ENCODE data around the gene GIT2. TPM values are rescaled to one million over a fixed set of nuclear protein-coding genes. Genes with fewer than 3 reads are reported as not detected.
A peak's percentile ranks its signal among the peaks of the same experiment; 100 is the strongest.

The GIT2 gene
- total and polyA plus RNA-seq, 10 donors: 26.5 to 169 (median 121) TPM

DNA sequence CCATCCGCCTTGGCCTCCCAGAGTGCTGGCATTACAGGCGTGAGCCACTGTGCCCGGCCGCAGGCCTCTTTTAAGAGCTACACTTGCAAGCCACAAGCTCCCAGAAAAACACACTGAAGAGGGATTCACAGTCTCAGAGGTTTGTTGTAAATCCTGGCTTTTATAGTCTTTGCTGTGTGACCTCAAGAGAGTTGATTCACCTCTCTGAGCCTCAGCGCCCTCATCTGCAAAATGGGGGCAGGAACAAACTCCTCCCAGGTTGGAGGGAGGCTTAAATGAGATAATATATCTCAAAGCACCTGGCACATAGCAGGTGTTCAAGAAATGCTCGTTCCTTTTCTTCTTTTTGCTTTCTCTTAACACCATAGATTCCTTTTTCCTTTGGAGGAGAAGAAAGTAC lies 100.0 kb downstream of the GIT2 start:
- Histone ChIP-seq H3K4me1 (peaks cover 9 to 43% (median 30%) of the 10 kb centered on the region in 6 donors), H3K4me3 (no peak overlapping the region), H3K27me3 (replicated peaks in 1 of 7) (no peaks in the 10 kb centered on the region), H3K36me3 (no peaks in the 10 kb centered on the region), H3K9me3 (no peaks in the 10 kb centered on the region), H3K27ac (no peak overlapping the region)
- TF ChIP-seq POLR2A (IDR thresholded peaks at IDR 0.05) (no peak), POLR2AphosphoS5 (IDR thresholded peaks at IDR 0.05) (no peak)
- TF ChIP-seq, protein P1, sequence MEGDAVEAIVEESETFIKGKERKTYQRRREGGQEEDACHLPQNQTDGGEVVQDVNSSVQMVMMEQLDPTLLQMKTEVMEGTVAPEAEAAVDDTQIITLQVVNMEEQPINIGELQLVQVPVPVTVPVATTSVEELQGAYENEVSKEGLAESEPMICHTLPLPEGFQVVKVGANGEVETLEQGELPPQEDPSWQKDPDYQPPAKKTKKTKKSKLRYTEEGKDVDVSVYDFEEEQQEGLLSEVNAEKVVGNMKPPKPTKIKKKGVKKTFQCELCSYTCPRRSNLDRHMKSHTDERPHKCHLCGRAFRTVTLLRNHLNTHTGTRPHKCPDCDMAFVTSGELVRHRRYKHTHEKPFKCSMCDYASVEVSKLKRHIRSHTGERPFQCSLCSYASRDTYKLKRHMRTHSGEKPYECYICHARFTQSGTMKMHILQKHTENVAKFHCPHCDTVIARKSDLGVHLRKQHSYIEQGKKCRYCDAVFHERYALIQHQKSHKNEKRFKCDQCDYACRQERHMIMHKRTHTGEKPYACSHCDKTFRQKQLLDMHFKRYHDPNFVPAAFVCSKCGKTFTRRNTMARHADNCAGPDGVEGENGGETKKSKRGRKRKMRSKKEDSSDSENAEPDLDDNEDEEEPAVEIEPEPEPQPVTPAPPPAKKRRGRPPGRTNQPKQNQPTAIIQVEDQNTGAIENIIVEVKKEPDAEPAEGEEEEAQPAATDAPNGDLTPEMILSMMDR (IDR thresholded peaks at IDR 0.05 in 8 of 11, conservative IDR thresholded peaks at IDR 0.05 in 3 of 11): no peak
- intact Hi-C loops (cut with DNase I; ENCODE audit: low total_unique reads): no loop called here
- no peak for DNase-seq
- whole genome bisulfite sequencing, 5 donors: 87 to 95% (median 92%) methylated on average over 6 of the region's 6 CpGs

DNA sequence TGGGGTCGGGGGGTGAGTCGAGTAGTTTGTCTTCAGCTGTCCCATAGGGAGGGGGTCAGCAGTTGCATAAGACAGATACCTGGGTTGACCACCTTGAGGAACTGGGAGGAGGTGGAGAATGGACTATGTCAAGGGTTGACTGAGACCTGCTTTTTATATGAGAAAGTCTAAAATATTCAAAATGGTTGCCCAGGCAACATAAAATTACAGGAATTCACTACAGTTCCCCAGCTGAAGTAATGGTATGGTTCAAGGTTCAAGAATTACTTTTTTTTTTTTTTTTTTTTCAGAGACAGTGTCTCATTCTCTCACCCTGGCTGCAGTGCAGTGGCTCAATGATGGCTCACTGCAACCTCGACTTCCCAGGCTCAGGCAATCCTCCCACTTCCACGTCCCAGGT lies 101.2 kb downstream of the GIT2 start:
- Histone ChIP-seq H3K4me1 (peaks cover 6 to 46% (median 25%) of the 10 kb centered on the region in 6 donors), H3K27ac (no peak overlapping the region), H3K9me3 (no peaks in the 10 kb centered on the region), H3K4me3 (no peak overlapping the region), H3K27me3 (replicated peaks in 1 of 7) (no peaks in the 10 kb centered on the region), H3K36me3 (no peaks in the 10 kb centered on the region)
- WGBS, 5 donors: 69 to 81% (median 78%) methylated on average over 4 of the region's 4 CpGs
- peak; percentile 41 for DNase-seq
- TF ChIP-seq POLR2AphosphoS5 (IDR thresholded peaks at IDR 0.05) (no peak), POLR2A (IDR thresholded peaks at IDR 0.05) (no peak)
- TF ChIP-seq, protein P1 (IDR thresholded peaks at IDR 0.05 in 8 of 11, conservative IDR thresholded peaks at IDR 0.05 in 3 of 11): no peak
- intact Hi-C loops (cut with DNase I; ENCODE audit: low total_unique reads): no loop called here

DNA sequence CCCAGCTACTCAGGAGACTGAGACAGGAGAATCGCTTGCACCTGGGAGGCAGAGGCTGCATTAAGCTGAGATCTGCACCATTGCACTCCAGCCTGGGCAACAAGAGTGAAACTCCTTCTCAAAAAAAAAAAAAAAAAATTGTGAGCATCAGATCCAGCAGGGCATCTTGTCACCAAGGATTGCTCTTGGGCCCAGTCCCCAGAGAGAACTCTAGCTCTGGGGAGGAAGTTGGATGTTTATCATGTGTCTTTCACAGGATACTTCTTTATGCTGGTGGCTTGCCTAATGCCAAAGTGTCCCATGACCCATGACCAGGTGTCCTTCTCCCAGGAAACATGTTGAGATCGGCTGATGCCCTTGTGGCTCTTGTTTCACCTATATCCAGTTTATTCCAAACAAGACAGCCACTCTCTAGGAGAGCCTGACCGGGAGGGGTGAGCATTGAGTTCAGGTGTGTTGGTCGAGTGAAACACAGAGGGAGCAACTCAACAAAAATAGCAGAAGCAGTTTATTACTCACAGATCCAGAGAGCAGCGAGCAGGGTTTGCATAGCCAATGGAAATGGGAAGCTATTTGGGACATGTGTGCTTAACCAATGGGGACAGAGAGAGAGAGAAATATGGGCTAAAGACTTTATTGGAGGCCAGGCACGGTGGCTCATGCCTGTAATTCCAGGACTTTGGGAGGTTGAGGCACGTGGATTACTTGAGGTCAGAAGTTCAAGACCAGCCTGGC lies 102.7 kb downstream of the GIT2 start:
- 80 to 86% (median 84%) methylated on average over 7 of the region's 7 CpGs for WGBS, 5 donors
- no peak overlapping the region for H3K4me3 ChIP-seq
- no peak for TF ChIP-seq POLR2A (IDR thresholded peaks at IDR 0.05)
- TF ChIP-seq, protein P1 (IDR thresholded peaks at IDR 0.05 in 8 of 11, conservative IDR thresholded peaks at IDR 0.05 in 3 of 11): no peak
- DNase-seq: no peak
- H3K27ac ChIP-seq: peak overlapping the region in 4 of 8 donors; percentile 27 to 63 (median 42)
- intact Hi-C loops (cut with DNase I; ENCODE audit: low total_unique reads): no loop called here
- no peaks in the 10 kb centered on the region for H3K36me3 ChIP-seq
- peaks cover 6 to 49% (median 30%) of the 10 kb centered on the region in 6 donors for H3K4me1 ChIP-seq
- no peaks in the 10 kb centered on the region for H3K9me3 ChIP-seq
- no peaks in the 10 kb centered on the region for H3K27me3 ChIP-seq (replicated peaks in 1 of 7)

DNA sequence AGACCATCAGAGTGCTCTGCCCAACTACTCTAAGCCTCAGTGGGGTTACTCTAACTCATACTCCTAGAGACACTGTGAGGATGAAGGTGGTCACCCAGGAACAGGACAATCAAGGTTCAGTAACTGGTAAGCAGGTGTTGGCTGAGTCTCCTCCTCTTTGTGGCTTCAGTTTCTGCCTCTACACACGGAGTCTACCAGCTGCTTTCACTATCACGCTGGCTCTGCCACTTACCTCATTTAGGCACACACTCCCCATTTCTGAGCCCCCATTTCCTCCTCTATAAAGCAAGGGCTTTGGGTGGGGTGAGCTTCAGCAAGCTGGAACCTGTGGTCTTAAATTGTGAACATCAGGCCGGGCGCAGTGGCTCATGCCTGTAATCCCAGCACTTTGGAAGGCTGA lies 103.4 kb downstream of the GIT2 start:
- H3K4me3 ChIP-seq: no peak overlapping the region
- 31 to 61% (median 48%) methylated on average over 4 of the region's 4 CpGs for WGBS, 5 donors
- H3K27ac ChIP-seq: peak overlapping the region in 5 of 8 donors; percentile 27 to 63 (median 39)
- no peaks in the 10 kb centered on the region for H3K27me3 ChIP-seq (replicated peaks in 1 of 7)
- no peaks in the 10 kb centered on the region for H3K9me3 ChIP-seq
- no peak for TF ChIP-seq POLR2AphosphoS5 (IDR thresholded peaks at IDR 0.05)
- no peak for TF ChIP-seq POLR2A (IDR thresholded peaks at IDR 0.05)
- TF ChIP-seq, protein P1 (IDR thresholded peaks at IDR 0.05 in 8 of 11, conservative IDR thresholded peaks at IDR 0.05 in 3 of 11): no peak
- peaks cover 10 to 56% (median 37%) of the 10 kb centered on the region in 6 donors for H3K4me1 ChIP-seq
- intact Hi-C loops (cut with DNase I; ENCODE audit: low total_unique reads): no loop called here
- DNase-seq: no peak
- no peaks in the 10 kb centered on the region for H3K36me3 ChIP-seq

All from spleen (tissue), 11 donors.